Measurements from ENCODE around the gene GABARAPL2.
"Not testable (repeated sequence)": the region's sequence is repeated elsewhere in the genome, so short reads cannot be mapped to it uniquely, and the experiment has no call there.

Gene GABARAPL2

GRCh38 chr16:75579281-75579834 is 13.2 kb downstream of the GABARAPL2 start:
- TF ChIP-seq, protein P1, sequence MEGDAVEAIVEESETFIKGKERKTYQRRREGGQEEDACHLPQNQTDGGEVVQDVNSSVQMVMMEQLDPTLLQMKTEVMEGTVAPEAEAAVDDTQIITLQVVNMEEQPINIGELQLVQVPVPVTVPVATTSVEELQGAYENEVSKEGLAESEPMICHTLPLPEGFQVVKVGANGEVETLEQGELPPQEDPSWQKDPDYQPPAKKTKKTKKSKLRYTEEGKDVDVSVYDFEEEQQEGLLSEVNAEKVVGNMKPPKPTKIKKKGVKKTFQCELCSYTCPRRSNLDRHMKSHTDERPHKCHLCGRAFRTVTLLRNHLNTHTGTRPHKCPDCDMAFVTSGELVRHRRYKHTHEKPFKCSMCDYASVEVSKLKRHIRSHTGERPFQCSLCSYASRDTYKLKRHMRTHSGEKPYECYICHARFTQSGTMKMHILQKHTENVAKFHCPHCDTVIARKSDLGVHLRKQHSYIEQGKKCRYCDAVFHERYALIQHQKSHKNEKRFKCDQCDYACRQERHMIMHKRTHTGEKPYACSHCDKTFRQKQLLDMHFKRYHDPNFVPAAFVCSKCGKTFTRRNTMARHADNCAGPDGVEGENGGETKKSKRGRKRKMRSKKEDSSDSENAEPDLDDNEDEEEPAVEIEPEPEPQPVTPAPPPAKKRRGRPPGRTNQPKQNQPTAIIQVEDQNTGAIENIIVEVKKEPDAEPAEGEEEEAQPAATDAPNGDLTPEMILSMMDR (IDR thresholded peaks at IDR 0.05; ENCODE audit: low read depth, low read length), result no peak
- DNase-seq (ENCODE audit: extremely low read depth, low read depth), result no peak

DNA sequence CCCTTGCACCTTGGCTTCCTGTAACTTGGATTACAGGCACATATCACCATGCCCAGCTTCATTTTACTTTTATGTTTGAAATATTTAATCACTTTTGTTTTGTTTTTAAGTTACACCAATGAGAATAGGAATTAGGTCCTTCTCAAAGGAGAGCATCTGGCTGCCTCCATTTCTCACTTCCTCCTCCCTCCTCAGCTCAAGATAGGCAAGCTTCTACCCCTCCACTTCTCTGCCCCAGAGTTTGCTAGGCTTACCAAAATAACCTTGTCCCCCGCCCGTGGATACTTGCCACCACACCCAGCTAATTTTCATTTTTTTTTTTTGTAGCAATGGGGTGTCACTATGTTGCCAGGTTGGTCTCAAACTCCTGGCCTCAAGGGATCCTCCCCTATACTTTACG is 17.9 kb downstream of the GABARAPL2 start:
- DNase-seq (ENCODE audit: extremely low read depth, low read depth), result no peak
- TF ChIP-seq, protein P1 (IDR thresholded peaks at IDR 0.05; ENCODE audit: low read depth, low read length), result no peak

DNA sequence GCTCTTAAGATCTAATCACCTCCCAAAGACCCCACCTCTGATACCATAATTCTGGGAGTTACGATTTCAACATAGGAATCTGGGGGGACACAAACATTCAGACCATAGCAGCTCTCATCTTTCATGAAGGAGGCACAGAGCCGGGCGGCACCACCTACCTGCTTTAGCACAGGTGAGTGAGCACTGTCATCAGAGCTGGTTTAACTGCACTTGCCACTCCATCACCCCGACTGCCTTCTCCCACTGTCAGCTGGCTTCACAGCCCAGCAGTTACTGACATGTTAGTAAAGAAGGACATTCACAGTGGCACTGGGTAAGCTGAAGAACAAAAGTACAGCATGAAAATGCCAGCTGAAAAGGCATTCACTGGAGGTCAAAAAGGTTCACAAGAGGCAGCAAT is 22.5 kb downstream of the GABARAPL2 start:
- DNase-seq (ENCODE audit: extremely low read depth, low read depth), result no peak
- TF ChIP-seq, protein P1 (IDR thresholded peaks at IDR 0.05; ENCODE audit: low read depth, low read length), result no peak

DNA sequence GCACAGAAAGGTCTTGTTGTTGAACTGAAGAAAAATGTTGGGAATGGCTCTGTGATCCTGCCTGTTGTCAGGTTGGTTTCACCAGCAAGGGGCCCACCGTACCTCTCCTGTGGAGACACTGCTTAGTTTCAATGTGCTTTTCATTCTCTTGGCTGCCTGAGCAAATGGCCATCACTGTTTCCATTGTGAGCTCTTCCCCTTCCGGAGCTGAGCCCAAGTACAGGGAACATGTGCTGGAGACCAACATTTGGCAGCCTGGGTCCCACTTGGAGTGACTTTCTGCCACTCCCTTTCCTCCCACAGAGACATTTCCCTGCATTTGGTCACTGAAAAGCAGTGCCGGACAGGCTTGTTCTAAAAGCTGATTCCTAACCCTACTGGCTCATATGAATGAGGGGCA is 23.1 kb downstream of the GABARAPL2 start:
- TF ChIP-seq, protein P1 (IDR thresholded peaks at IDR 0.05; ENCODE audit: low read depth, low read length), result no peak
- no peak for DNase-seq (ENCODE audit: extremely low read depth, low read depth)

DNA sequence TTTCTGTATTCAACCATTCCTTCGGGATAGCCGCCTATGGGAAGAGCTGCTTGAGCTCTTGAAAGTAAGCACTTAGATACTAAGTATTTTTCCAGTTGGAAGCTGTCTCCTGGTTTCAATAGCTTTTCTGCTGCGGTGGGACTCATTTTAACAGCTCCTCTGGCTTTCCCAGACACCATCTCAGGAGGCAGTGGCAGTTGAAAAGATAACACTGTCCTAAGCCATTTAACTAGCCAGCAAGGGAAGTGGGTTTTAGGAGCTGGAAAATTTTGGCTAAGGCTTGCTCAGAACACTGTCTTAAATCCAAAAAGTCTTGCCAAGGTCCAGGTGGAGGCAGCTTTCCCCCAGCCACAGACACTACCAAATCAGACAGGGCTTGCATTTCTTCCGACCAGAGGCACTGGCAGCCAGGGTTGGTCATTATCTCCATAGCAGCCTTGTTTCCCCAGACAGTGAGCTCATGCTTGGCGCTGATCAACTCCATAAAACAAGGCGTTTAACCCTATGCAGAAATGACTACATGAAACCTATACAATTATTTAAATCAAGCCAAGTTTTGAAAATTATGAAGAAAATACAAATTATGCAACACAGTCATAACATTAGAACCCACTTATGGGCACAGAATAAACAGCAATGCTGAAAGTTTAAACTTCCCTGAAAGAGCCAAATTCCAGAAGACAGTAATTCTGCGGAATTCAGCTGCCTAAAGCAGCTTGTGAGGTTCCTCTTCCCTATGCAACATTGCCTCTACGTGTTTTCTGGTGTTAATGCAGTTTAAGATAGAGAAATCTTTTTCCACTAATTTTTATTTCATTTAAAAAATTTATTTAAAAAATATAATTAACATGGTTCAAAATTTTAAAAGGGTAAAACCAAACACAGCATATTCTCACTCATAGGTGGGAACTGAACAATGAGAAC is 25.0 kb downstream of the GABARAPL2 start:
- DNase-seq (ENCODE audit: extremely low read depth, low read depth), result peak; percentile 31
- TF ChIP-seq, protein P1 (IDR thresholded peaks at IDR 0.05; ENCODE audit: low read depth, low read length), result peak; percentile 27

DNA sequence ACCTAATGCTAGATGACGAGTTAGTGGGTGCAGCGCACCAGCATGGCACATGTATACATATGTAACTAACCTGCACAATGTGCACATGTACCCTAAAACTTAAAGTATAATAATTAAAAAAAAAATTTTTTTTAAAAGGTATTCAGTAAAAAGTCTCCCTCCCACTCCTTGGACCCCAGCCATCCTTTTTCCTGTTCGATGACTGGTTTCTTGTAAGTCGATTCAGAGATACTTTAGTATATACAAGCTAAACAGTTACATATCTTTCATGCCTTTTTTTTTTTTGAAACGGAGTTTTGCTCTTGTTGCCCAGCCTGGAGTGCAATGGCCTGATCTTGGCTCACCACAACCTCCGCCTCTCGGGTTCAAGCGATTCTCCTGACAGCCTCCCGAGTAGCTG is 25.7 kb downstream of the GABARAPL2 start:
- not testable (repeated sequence) for DNase-seq (ENCODE audit: extremely low read depth, low read depth)

GRCh38 chr16:75593308-75593707 is 27.1 kb downstream of the GABARAPL2 start:
- no peak for DNase-seq (ENCODE audit: extremely low read depth, low read depth)
- TF ChIP-seq, protein P1 (IDR thresholded peaks at IDR 0.05; ENCODE audit: low read depth, low read length), result no peak

Data from AG09319 (cell line).